HG03159 (cell line): Measurements from ENCODE around the gene HNRNPUL1.
A peak's percentile ranks its signal among the peaks of the same experiment; 100 is the strongest.
"Not testable (repeated sequence)": the region's sequence is repeated elsewhere in the genome, so short reads cannot be mapped to it uniquely, and the experiment has no call there.

Experiments
- ATAC-seq: cut with Tn5 transposase; IDR thresholded peaks from one replicate; pipeline ENCODE4 v1.9.1; 2021; ENCODE audit warnings: mild to moderate bottlenecking, moderate library complexity; ENCODE audit not compliant: unreplicated experiment

HNRNPUL1 gene

DNA sequence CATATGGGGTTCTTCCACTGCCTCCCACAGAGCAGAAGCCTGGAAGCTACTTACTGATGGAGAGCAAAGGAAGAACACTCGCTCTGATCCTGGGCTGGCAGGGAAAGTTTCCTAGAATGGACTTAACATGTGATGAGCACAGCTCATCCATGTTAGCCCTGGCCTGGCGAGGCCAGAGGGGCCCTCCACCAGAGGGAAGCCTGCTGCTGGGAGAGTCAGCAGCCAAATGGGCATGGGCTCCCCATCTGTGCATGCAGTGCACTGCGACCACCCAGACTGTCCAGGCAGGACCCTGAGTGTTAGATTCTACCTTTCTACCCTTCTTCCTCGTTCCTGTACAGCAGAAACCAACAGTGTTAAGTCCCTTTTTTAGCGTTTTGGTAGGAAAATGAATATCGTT is 8.9 kb downstream of the HNRNPUL1 start:
- no peak for ATAC-seq

DNA sequence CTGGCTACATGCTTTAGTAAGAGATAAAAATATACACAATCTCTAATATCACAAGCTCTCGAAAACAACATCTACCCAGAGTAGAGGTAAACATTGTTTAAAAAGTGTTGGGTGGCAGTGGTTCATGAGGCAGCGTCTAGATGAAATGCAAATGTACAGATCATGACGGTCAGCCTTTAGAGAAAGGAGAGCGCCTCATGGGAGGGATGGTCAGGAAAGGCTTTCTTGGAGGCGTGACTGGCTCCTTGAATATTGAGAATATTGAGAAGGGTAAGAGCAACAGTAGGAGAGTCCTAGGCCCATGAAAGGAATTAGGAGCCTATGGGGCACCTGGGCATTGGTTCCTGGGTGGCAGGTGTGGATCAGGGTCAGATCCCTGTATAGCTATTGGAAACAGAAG is 10.6 kb downstream of the HNRNPUL1 start:
- no peak for ATAC-seq

DNA sequence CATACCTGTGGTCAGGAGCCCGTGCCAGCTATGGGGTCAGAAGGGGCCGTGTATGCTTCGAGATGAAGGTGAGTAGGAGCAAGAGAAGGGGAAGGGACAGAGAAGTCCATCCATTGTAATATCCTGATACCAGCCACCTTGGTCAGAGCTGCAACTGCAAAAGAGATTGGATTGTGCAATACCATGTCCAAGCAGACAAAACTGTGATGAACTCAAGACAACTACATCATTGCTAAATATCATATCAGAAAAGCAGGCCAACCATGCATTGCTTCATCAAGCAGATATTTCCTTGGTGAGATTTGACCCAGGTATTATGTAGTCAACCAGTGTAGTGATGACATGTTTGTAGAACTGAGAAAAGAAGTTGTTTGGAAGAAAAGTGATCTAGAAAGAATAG is 12.1 kb downstream of the HNRNPUL1 start:
- ATAC-seq: no peak

DNA sequence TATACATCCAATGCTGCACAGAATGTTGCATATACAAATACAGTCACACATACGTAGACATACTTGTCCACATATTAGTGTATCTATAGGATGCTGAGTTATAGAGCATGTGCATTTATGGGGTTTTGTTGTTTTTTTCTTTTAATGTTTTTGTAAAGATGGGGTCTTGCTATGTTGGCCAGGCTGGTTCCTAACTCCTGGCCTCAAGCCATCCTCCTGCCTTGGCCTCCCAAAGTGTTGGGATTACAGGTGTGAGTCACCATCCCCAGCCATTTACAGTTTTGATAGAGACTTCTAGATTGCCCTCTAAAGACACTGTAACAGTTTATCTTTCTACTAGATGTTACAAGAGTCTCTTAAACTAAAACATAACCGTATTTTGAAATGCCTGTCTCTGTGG is 14.3 kb downstream of the HNRNPUL1 start:
- no peak for ATAC-seq

DNA sequence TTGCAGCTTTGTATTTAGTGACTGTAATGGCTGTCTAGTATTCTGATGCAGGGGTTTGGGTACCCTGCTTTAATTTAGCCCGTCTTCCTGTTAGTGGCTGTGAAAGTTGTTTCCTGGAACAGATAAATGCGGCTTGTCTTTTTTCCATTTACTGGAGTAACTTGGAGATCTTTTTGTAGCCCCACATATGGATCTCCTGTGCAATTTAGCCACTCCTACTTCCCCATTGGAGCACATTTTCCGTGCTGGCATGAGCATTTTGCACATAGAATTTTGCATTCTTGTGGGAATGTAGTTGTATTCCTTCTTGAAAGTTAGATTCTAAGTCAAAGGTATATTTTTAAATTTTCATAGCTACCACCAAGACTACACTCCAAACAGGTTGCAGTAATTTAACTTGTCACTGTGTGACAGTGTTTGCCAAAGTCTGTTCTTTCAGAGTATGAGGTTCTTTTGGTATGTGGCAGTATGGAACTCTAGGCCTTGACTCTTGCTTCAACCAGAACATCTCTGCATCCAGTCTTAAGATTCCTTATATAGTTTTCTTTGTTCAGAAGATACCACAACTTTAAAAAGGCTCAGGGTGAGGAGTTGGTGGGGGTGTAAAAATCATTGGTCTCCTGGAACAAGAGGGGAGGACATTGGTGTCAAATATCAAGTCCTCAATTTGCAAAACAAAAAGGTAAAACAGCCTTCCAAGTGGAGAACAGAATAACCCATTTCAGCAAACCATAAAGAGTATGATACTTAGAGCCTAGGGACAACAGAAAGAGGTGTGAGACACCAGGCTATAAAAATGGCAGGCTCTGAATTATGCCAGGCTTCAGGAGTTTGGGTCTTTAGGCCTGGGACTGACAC is 24.7 kb downstream of the HNRNPUL1 start:
- ATAC-seq: no peak

DNA sequence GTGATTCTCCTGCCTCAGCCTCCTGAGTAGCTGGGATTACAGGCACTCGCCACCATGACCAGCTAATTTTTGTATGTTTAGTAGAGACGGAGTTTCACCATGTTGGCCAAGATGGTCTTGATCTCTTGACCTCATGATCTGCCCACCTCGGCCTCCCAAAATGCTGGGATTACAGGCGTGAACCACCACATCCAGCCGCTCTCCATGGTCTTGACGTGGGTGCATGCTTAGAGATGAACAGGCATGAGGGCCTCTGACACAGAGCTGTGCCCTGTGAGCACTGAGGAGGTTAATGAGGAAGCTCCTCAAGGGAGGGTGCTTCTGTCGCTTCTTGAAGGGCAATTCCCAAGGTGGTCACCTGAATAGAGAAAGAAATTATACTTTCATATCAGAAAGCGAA is 25.6 kb downstream of the HNRNPUL1 start:
- not testable (repeated sequence) for ATAC-seq

DNA sequence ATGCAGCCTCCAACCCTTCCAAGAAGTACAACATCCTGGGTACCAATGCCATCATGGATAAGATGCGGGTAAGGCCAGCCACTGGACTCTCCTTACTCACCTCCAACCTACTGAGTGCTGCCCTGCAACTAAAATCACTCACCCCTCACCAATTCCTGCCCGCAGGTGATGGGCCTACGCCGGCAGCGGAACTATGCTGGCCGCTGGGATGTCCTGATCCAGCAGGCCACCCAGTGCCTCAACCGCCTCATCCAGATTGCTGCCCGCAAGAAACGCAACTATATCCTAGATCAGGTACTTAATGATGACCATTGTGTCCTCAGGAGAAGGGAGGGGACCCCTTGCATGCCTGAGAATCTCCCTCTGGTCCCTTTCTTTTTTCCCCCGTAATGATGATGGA is 30.2 kb downstream of the HNRNPUL1 start:
- ATAC-seq: no peak

DNA sequence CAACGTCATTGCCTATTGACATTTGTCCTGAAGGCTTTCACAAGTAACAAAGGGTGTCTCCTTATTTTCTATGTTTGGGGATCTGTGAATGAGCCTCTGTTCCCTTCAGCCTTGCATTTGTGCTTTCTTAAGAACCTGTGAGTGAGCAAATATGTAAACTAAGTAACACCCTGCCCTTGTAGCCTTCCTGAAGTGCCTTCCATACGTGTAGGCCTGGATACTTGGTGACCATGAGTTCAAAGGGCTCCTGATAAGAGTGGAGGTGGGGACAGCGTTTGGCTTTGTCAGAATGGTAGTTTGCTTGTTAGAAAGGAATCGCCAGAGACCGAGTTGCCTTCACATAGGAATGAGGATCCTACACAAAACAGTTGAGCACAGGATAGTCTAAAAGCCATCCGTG is 31.3 kb downstream of the HNRNPUL1 start:
- no peak for ATAC-seq

DNA sequence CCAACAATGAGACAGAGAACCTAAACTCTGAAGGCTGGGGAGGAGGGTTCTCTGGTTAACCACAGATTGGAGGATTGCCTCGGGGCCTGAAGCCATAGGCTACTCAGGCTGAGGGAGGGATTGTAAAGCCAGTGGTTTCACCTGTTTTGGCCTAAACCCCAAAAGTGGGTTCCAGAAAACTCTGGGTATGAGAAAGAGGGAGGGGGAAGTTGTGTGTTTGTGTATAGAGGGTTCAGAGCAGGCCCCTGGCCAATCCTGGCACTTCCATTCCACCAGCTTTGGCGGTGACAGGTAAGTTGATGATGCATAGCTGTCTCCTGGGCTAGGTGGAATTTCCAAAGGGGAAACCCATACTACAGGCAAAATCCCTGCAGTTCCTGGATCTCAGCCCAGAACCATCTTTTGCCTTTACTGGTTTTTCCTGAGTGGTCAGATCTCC is 32.3 kb downstream of the HNRNPUL1 start:
- ATAC-seq: no peak

DNA sequence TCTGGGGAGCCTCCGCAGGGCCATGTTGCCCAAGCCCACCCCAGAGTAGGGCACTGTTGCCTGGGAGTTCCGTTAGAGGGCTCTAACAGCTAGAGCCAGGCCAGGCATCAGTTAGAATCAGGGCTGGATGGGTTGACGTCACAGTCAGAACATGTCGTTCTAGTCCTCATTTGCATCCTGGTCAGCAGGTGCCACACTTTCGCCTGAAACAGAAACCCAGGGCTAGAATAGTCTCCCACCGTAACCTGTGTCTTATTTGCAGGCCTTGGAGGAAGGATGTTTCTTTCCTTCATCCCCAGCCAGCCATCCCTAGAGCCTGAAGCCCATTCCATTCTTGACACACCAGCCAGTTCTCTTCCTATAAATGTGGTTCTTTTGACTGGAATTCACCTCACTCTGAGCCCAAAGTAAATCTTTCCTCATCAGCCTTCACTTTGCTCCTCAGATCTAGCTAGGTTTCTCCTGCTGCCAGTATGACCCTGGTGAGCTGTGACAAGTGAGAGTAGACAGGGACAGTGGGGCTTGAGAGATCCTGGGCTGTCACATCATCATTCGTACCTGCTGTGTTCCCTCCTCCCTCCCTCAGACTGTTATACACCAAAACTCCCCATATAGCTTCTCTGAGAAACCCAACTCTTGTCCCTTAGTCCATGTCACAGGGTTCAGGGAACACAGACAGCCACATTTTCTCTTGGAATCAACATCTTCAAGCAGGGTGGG is 33.6 kb downstream of the HNRNPUL1 start:
- ATAC-seq: peak; percentile 82

DNA sequence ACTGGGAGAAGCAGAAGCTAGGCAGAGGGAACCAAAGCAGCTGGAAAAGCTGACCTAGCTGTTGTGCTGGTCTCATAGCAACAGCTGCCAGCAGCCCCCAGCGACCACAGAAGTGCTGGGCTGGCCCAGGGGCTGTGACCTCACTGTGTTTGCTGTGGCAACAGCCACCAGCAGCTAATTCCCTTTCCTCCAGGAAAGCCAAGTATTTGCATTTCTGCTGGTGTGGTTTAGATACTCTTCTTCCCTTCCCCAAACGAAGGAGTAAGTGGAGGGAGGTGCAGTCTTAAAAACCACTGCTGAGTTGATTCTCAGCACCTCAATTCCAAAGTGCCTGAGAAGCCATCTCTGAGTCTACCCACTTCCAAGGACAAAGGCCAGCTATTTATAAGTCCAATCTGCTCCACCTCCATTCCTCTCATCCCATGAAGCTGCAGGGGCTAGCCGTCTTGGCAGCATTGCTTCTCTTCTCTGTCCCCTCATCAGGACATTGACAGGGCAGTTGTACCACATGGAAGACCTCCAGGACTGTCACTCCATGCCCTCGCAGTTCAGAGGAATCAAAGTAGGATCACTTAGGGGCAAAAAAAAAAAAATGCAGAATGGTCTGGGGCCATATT is 34.3 kb downstream of the HNRNPUL1 start:
- ATAC-seq: no peak

DNA sequence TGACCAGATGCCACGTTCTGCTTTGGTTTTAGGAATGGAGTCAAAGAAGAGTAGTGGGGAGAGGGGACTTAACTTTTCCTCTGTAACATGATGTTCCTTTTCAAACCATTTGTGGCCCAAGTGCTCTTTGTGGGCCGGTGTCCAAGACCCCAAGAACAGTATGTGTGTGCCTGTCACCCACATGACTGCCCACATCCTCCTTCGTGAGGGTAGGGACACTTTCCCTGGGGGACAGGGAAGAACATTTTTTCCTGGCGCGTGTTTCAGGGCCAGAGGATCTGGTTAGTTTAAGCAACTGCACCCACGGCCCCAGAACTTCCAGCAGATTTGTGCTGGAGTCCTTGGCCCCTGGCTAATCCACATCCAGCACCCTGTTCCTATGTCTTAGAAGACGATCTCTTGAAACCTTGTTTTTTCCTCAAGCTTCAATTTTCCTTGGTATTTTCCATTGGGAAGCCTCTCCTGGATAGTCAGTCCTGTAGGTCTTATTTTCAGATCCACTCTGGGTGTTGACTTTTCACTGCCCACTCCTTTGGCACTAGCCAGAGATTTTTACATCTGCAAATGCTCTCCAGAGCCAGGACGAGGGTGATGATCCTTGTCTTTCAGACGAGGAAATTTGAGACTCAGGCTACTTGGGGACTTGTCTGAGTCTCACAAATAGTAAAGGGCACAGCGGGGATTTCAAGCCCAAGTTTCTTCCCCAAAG is 35.0 kb downstream of the HNRNPUL1 start:
- ATAC-seq: no peak

DNA sequence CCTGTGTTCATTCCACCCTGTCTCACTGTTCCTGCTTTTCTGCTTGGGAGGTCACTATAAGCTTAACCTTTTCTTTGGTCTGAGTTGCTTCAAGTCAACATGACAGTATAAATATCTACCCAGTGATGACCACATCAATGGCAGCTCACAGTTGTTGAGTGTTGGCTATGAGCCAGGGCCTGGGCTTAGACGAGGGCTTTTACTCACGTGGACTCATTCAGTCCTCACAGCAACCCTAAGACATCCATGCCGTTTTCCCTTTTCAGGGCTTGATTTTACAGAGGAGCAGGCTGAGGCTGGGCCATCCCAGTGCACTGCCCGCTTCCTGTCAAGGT is 35.5 kb downstream of the HNRNPUL1 start:
- no peak for ATAC-seq

DNA sequence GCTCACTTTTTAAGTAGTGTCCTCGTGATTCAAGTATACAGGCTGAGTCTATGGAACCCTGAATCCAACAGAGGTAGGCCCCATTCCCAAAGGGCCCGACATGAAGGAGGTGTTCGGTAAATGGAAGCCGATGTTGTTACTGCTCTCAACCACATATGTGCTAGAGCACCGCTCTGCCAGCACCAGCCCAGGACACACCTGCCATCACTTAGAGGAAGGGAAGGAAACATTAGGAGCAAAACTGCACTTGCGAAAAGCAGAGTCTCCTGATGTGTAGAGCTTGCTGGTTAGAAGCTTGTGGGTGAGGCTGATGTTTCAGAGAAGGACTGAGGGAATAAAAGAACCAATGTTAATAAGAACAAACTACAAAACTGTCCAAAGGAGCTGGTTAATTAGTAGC is 36.4 kb downstream of the HNRNPUL1 start:
- no peak for ATAC-seq

DNA sequence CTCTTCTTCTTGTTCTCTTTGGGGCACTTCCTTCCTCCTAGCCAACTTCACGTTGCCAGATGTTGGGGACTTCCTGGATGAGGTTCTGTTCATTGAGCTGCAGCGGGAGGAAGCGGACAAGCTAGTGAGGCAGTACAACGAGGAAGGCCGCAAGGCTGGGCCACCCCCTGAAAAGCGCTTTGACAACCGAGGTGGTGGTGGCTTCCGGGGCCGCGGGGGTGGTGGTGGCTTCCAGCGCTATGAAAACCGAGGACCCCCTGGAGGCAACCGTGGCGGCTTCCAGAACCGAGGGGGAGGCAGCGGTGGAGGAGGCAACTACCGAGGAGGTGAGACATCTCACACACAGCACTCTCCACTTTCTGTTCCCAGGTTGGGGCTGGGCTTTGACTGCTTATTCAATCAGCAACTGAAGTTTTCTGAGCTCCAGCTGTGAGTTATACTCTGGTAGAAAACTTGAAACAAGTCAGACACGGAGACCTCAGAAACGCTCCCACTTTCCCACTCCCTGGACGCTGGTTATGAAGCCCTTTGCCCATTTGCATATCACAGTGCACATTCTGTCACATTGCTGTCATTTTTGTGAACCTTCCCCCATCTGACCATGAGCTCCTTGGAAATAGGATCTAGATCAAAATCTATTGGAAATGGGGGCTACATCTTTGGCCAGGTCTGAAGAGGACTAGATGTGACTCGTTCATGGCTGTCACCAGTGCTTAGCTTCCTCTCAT is 38.6 kb downstream of the HNRNPUL1 start:
- ATAC-seq: no peak

DNA sequence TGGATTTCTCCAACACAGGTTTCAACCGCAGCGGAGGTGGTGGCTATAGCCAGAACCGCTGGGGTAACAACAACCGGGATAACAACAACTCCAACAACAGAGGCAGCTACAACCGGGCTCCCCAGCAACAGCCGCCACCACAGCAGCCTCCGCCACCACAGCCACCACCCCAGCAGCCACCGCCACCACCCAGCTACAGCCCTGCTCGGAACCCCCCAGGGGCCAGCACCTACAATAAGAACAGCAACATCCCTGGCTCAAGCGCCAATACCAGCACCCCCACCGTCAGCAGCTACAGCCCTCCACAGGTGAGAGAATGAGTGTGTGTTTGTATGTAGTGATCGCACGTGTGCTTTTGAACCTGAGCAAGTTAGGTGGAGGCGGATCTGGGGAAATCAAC is 39.8 kb downstream of the HNRNPUL1 start:
- no peak for ATAC-seq

DNA sequence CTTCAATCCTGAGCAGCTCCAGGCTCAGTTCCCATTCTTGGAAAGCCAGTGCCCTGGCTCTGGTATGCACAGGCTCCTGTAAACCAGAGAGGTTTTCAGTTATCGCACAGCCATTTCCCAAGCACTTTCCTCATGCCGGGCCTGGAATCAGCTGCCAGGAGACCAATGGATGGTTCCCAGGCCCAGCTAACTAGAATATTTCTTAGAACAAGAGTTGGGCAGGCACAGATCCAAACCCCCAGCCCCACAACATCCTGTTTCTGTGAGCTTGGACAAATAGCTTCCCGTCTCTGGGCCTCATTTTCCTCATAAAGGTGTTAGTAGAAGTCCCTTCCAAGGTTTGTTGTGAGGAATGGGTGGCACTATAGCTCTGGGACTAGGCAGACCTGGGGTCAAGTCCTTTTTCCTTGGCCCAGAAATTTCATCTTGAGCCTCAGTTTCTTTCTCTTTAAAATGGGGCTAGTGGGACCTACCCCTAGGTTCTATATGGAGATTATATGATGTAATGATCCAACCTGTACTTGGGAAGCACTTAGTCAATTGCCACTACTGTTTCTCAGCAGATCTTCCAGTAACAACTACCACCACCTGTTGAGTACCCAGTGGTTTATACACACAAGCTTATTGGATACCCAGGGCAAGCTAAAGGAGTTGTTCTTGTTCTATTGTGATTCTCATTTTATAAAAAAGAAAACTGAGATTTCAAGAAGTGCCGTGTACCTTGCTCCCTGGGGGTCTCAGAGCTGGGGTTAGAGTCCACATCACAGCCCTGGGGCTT is 40.7 kb downstream of the HNRNPUL1 start:
- no peak for ATAC-seq

DNA sequence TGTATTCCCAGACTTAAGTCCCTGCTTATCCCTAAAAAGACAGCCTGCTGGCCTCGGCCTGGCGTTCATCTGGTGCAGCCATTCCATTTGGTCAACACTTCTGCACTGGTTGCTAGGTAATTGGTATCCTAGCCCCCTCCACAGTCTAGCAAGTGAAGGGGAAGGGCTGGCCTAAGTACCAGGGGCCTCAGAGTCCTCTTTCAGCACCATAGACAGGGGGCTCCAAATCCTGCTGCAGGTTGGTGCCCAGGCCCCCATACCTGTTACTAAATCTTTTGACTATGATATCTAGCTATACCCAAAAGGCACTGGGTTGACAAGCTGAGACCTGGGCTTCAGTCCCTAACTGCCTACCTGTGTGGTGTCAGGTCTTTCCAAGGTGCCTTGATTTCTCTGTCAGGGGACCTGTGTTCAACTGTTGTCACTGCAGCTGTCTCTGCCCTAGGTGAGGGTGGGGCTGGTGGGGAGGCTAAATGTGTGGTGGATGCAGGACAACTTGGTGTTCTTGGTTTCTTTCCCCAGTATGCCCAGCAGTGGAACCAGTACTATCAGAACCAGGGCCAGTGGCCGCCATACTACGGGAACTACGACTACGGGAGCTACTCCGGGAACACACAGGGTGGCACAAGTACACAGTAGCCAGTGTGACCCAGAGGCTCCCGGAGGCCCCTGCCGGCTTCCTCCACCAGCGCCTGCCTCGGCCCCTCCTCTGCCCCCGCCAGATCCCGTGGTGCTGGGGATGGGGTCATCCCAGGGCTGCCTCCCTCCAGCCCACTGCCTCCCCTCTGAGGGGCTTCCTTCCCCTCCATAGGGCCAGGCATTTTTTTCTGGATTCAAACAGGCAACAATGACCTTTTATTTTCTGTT is 42.0 kb downstream of the HNRNPUL1 start:
- ATAC-seq: no peak
